A549 (cell line): ENCODE measurements around the gene GRAMD1A. TPM values are rescaled to one million over a fixed set of nuclear protein-coding genes. Genes with fewer than 3 reads are reported as not detected.
"Not testable (repeated sequence)": the region's sequence is repeated elsewhere in the genome, so short reads cannot be mapped to it uniquely, and the experiment has no call there.

ENCODE experiments used
- ATAC-seq, 2 experiments: fragments of 200-7000 bp in 1 of 2; fragments of >200 bp in 1 of 2; cut with Nextera tagmentation in 1 of 2; cut with Tn5 transposase in 1 of 2; 3 replicates each; pipeline versions ENCODE4 v1.8.0 to v1.9.1; 2018 to 2020; ENCODE audit warnings: mild to moderate bottlenecking in 1 of 2, moderate library complexity in 1 of 2
- CTCF ChIA-PET: fragments of 300-600 bp; sonication (Branson Sonifier 250); formaldehyde crosslinking; extraction: SDS; loops from one replicate; lab custom pipeline; 2021; ENCODE audit warnings: antibody characterized with exemption, inconsistent platforms; lab: Yijun Ruan, JAX
- POLR2A ChIA-PET: fragments of 350-600 bp; formaldehyde crosslinking; extraction: SDS; loops from one replicate; lab custom pipeline; 2021; ENCODE audit warnings: antibody characterized with exemption, inconsistent platforms; lab: Yijun Ruan, JAX
- DNase-seq, 2 experiments: peaks; one replicate each; pipeline versions ENCODE4 v3.0.0 to v3.0.0-alpha.2; 2011 to 2016; ENCODE audit warnings: low read depth in 1 of 2, low spot score in 1 of 2
- FAIRE-seq: peaks from 2 replicates; lab custom pipeline; 2011; peaks lifted over from hg19 to GRCh38; lab: Jason Lieb, UNC
- H3K27ac ChIP-seq, 2 experiments: fragments of >200 bp; sonication (Bioruptor Twin); formaldehyde crosslinking; 3 replicates each; pipeline ENCODE4 v1.5.1; 2016 to 2017
- H3K4me1 ChIP-seq: fragments of >200 bp; sonication (Bioruptor Twin); formaldehyde crosslinking; 3 replicates; pipeline ENCODE4 v1.6.1; 2016
- H3K4me2 ChIP-seq: fragments of >200 bp; sonication (Bioruptor Twin); formaldehyde crosslinking; 3 replicates; pipeline ENCODE4 v1.6.1; 2016
- H3K4me3 ChIP-seq: fragments of >200 bp; sonication (Bioruptor Twin); formaldehyde crosslinking; 3 replicates; pipeline ENCODE4 v1.5.1; 2016
- H3K9me3 ChIP-seq: fragments of >200 bp; sonication (Bioruptor Twin); formaldehyde crosslinking; 3 replicates; pipeline ENCODE4 v1.6.1; 2016
- CBX8 ChIP-seq: fragments of 200-600 bp; sonication (generic); IDR thresholded peaks from 2 replicates; pipeline ENCODE4 v1.6.1; 2016
- CEBPB ChIP-seq, 2 experiments: fragments of >200 bp in 1 of 2; sonication (Bioruptor Twin) in 1 of 2; formaldehyde crosslinking in 1 of 2; IDR thresholded peaks; 2 replicates each; pipeline ENCODE4 v1.6.1; 2012 to 2016
- CTCF ChIP-seq: fragments of >200 bp; sonication (Bioruptor Twin); formaldehyde crosslinking; IDR thresholded peaks from 3 replicates; pipeline ENCODE4 v1.5.1; 2016
- EHF ChIP-seq: fragments of 250-450 bp; sonication (Bioruptor Pico); IDR thresholded peaks from 2 replicates; pipeline ENCODE4 v1.5.0; 2020; ENCODE audit warnings: mild to moderate bottlenecking
- ESRRA ChIP-seq: fragments of 150-350 bp; IDR thresholded peaks from 2 replicates; pipeline ENCODE4 v1.6.1; 2014; ENCODE audit warnings: mild to moderate bottlenecking, low read length, borderline replicate concordance
- FOSB ChIP-seq: fragments of 250-450 bp; sonication (Bioruptor Pico); IDR thresholded peaks from 2 replicates; pipeline ENCODE4 v1.5.0; 2020; ENCODE audit warnings: mild to moderate bottlenecking, moderate library complexity
- FOXS1 ChIP-seq: fragments of 250-450 bp; sonication (Bioruptor Pico); IDR thresholded peaks from 2 replicates; pipeline ENCODE4 v1.5.0; 2020; ENCODE audit warnings: mild to moderate bottlenecking, moderate library complexity
- JUN ChIP-seq, 2 experiments: fragments of >200 bp; sonication (Bioruptor Twin); formaldehyde crosslinking; IDR thresholded peaks; 2 replicates in 1 of 2; 3 replicates in 1 of 2; pipeline ENCODE4 v1.6.1; 2016 to 2017
- JUNB ChIP-seq: fragments of >200 bp; sonication (Bioruptor Twin); formaldehyde crosslinking; IDR thresholded peaks from 2 replicates; pipeline ENCODE4 v1.6.1; 2016
- KDM5A ChIP-seq: fragments of 200-600 bp; sonication (generic); IDR thresholded peaks from 2 replicates; pipeline ENCODE4 v1.6.1; 2016; ENCODE audit warnings: antibody characterized with exemption, mild to moderate bottlenecking
- MAFK ChIP-seq: fragments of 450-650 bp; IDR thresholded peaks from 2 replicates; pipeline ENCODE4 v1.6.1; 2014; ENCODE audit not compliant: partially characterized antibody
- NFE2L2 ChIP-seq: fragments of 150-350 bp; conservative IDR thresholded peaks from 2 replicates; pipeline ENCODE4 v1.6.1; 2014; ENCODE audit warnings: low read length
- POLR2A ChIP-seq: IDR thresholded peaks from 2 replicates; pipeline ENCODE4 v1.6.1; 2012; ENCODE audit warnings: mild to moderate bottlenecking, low read length
- RARB ChIP-seq: fragments of 250-450 bp; sonication (Bioruptor Pico); IDR thresholded peaks from 2 replicates; pipeline ENCODE4 v1.8.0; 2021; ENCODE audit warnings: mild to moderate bottlenecking, moderate library complexity
- TFCP2L1 ChIP-seq: fragments of 250-450 bp; sonication (Bioruptor Pico); IDR thresholded peaks from 2 replicates; pipeline ENCODE4 v1.5.0; 2021; ENCODE audit warnings: mild to moderate bottlenecking
- ZFP36 ChIP-seq: fragments of 450-650 bp; IDR thresholded peaks from 2 replicates; pipeline ENCODE4 v1.6.1; 2014; ENCODE audit warnings: borderline replicate concordance; ENCODE audit not compliant: partially characterized antibody
- ZSCAN20 ChIP-seq: fragments of 250-450 bp; sonication (Bioruptor Pico); IDR thresholded peaks from 2 replicates; pipeline ENCODE4 v1.8.0; 2022; ENCODE audit warnings: mild to moderate bottlenecking, moderate library complexity
- WGBS: methylation state at CpG from one replicate; pipeline ENCODE4 v1.1.6; 2017; ENCODE audit errors: missing lambda C conversion rate; 5-methylcytosine and 5-hydroxymethylcytosine counted together
- polyA plus RNA-seq, 4 experiments: library from polyadenylated mRNA; depleted of rRNA in 3 of 4; stranded (reverse); fragments of >200 nt; fragmentation: RNase III in 1 of 4; extraction: RNeasy Plus Mini Kit Qiagen cat#74134 plus additional on column Dnase treatment in 1 of 4; gene quantifications; 2 replicates in 3 of 4; 3 replicates in 1 of 4; pipeline ENCODE4 v1.2.3, GENCODE V29; 2011 to 2017
- TF ChIP-seq, protein P1 (sequence below): fragments of >200 bp; sonication (Bioruptor Twin); formaldehyde crosslinking; IDR thresholded peaks from 3 replicates; pipeline ENCODE4 v1.6.1; 2016
- TF ChIP-seq, protein P2 (sequence below): fragments of 200-600 bp; sonication (generic); IDR thresholded peaks from 2 replicates; pipeline ENCODE4 v1.6.1; 2016; ENCODE audit warnings: antibody characterized with exemption, mild to moderate bottlenecking, moderate library complexity

Gene GRAMD1A
- polyA plus RNA-seq, 2 of the 4 experiments (the other 2 are of a cell fraction) = 128 to 184 TPM

DNA sequence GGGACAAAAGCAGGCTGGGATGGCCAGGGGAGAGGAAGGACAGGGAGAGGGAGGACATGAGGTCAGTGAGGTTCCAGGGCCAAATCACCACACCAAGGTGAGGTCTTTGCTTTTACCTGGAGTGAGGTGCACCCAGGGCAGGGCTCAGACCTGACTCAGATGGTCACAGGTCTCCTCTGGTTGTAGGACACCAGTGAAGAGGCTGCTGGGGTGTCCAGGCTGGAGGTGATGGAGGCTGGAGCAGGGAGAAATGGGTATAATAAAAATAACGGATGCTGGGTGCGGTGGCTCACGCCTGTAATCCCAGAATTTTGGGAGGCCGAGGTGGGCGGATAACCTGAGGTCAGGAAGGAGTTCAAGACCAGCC, 6.9 kb downstream of the GRAMD1A start:
- ATAC-seq (peak in 1 of 2 experiments; percentile 4; a peak in 3 of 6 replicates), DNase-seq (no peak), FAIRE-seq (no peak)
- WGBS = 92% methylated on average over 5 of the region's 5 CpGs
- Histone ChIP-seq H3K9me3 (no peaks in the 10 kb centered on the region), H3K4me3 (peak overlapping the region; percentile 25), H3K4me1 (peaks cover 78% of the 10 kb centered on the region), H3K27ac (peak overlapping the region; percentile 93 to 94), H3K4me2 (peak overlapping the region; percentile 76)
- POLR2A ChIA-PET = interaction anchor here (0.8 to 3.7 kb wide), 14 partner anchors 8 to 329 kb away, joined by 3 to 45 read pairs (median 6); partner anchors contain the start of genes SCN1B, ZNF181, ZNF30 and ZNF302
- CTCF ChIA-PET = interaction anchor here (0.8 to 61.4 kb wide), 13 partner anchors 5 to 137 kb away, joined by 3 to 1860 read pairs (median 5); partner anchors contain the start of genes FXYD7, GRAMD1A, SCN1B and ZNF792
- TF ChIP-seq ZFP36 (no peak), JUNB (no peak), EHF (CRISPR knock-in tag) (0 out of 2 replicates have a peak, but pooled peaks have one; percentile 9)

DNA sequence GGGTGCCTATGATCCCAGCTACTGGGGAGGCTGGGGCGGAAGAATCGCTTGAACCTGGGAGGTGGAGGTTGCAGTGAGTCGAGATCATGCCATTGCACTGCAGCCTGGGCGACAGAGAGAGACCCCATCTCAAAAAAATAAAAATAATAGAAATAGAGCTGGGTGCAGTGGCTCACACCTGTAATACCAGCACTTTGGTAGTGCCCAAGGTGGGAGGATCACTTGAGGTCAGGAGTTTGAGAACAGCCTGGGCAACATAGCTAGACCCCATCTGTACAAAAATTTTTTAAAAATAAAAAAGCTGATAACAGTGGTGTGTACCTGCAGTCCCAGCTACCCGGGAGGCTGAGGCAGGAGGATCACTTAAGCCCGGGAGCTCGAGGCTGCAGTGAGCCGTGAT, 7.3 kb downstream of the GRAMD1A start:
- not testable (repeated sequence) for FAIRE-seq
- H3K4me1 ChIP-seq = peaks cover 76% of the 10 kb centered on the region
- POLR2A ChIA-PET = interaction anchor here (1.6 to 3.7 kb wide), 4 partner anchors 10 to 24 kb away, joined by 7 to 45 read pairs (median 20); partner anchors contain the start of gene SCN1B
- TF ChIP-seq TFCP2L1 (CRISPR knock-in tag) = 0 out of 2 replicates have a peak, but pooled peaks have one; percentile 62
- TF ChIP-seq, all 56 proteins: peak for 1; not testable (repeated sequence) for 55
- 94% methylated on average over 8 of the region's 8 CpGs for WGBS
- CTCF ChIA-PET = interaction anchor here (0.6 to 61.4 kb wide), 11 partner anchors 5 to 705 kb away, joined by 3 to 1860 read pairs (median 7); partner anchors contain the start of genes GRAMD1A, LGI4, SCN1B and ZNF792
- not testable (repeated sequence) for H3K9me3 ChIP-seq, DNase-seq, H3K4me3 ChIP-seq, ATAC-seq
- H3K27ac ChIP-seq = peak overlapping the region; percentile 93 to 94
- peak overlapping the region; percentile 76 for H3K4me2 ChIP-seq

- H3K4me2 ChIP-seq = peak overlapping the region; percentile 4; the same call in 1 of the 3 replicates
- TF ChIP-seq CBX8 = no peak
- 0 out of 2 replicates have a peak, but pooled peaks have one; percentile 37 for TF ChIP-seq FOSB
- no peak overlapping the region for H3K4me3 ChIP-seq
- H3K4me1 ChIP-seq = peaks cover 65% of the 10 kb centered on the region
- H3K27ac ChIP-seq = peak overlapping the region; percentile 93 to 94
- peak; percentile 92 for FAIRE-seq
- ChIA-PET CTCF (interaction anchor here (1.3 to 61.4 kb wide), 6 partner anchors 3 to 127 kb away, joined by 5 to 1860 read pairs (median 20); partner anchors contain the start of genes GRAMD1A, LGI4, SCN1B and ZNF792), POLR2A (interaction anchor here (2.0 to 3.7 kb wide), 2 partner anchors 9 to 19 kb away, joined by 8 to 45 read pairs; partner anchors contain the start of genes GRAMD1A and SCN1B)
- no peak for DNase-seq
- no peak for ATAC-seq
- H3K9me3 ChIP-seq = no peaks in the 10 kb centered on the region
- 92% methylated on average over 12 of the region's 12 CpGs for WGBS
These were observed 8.8 kb downstream of the GRAMD1A start for GRCh38 chr19:35008891-35009341.

DNA sequence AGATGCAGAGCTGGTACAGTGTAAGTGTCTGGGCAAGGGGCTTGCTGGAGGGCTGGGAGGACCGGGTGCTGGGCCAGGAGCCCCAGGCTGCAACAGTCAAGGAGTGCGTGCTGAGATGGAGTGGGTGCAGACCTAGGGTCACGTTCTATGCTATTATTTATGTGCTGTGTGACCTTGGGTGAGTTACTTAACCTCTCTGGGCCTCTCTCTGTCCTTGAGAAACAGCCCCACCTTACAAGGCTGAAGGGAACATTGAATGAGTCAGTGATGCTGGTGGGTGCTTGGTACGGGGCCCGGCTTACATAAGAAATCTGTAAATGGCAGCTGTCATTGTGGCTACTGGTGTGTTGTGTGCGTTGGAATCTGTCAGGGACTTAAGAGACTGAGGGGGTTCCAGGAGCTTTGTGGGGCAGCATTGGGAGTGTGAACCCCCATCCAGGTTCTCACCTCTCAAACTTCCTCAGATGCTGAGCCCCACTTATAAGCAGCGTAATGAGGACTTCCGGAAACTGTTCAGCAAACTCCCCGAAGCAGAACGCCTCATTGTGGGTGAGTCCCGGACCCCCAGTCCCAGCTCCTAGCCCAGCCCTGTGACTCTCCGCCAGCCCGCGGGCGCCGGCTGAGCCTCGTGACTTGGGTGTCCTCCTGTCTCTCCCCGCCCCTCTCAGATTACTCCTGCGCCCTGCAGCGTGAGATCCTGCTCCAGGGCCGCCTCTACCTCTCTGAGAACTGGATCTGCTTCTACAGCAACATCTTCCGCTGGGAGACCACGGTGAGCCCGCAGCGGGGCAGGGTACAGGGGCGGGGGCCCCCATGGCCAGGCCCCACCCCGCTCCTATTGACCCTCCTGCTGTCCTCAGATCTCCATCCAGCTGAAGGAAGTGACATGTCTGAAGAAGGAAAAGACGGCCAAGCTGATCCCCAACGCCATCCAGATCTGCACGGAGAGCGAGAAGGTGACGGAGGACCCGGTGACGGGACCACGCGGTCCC, 9.6 kb downstream of the GRAMD1A start:
- peaks cover 57% of the 10 kb centered on the region for H3K4me1 ChIP-seq
- DNase-seq = no peak
- H3K27ac ChIP-seq = peak overlapping the region; percentile 93 to 94; a peak in 5 of 6 replicates
- no peak overlapping the region for H3K4me2 ChIP-seq
- CTCF ChIA-PET = interaction anchor here (1.2 to 61.4 kb wide), 7 partner anchors 2 to 132 kb away, joined by 3 to 1860 read pairs (median 11); partner anchors contain the start of genes GRAMD1A, LGI4, SCN1B and ZNF792
- POLR2A ChIA-PET = interaction anchor here (1.0 to 2.0 kb wide), 2 partner anchors 10 to 12 kb away, joined by 3 to 8 read pairs; partner anchors contain the start of gene GRAMD1A
- no peak overlapping the region for H3K4me3 ChIP-seq
- whole genome bisulfite sequencing = 94% methylated on average over 36 of the region's 36 CpGs
- ATAC-seq = no peak
- no peaks in the 10 kb centered on the region for H3K9me3 ChIP-seq
- no peak for FAIRE-seq
- TF ChIP-seq NFE2L2 = no peak
- no peak for TF ChIP-seq KDM5A
- TF ChIP-seq MAFK = no peak
- TF ChIP-seq RARB (CRISPR knock-in tag) = 0 out of 2 replicates have a peak, but pooled peaks have one; percentile 28
- TF ChIP-seq POLR2A = no peak
- no peak for TF ChIP-seq JUNB
- TF ChIP-seq, protein P1, sequence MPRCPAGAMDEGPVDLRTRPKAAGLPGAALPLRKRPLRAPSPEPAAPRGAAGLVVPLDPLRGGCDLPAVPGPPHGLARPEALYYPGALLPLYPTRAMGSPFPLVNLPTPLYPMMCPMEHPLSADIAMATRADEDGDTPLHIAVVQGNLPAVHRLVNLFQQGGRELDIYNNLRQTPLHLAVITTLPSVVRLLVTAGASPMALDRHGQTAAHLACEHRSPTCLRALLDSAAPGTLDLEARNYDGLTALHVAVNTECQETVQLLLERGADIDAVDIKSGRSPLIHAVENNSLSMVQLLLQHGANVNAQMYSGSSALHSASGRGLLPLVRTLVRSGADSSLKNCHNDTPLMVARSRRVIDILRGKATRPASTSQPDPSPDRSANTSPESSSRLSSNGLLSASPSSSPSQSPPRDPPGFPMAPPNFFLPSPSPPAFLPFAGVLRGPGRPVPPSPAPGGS = no peak
- TF ChIP-seq JUN (IDR thresholded peaks at IDR 0.05) = 0 out of 5 replicates have a peak, but pooled peaks of 1 of the 2 experiments have one; percentile 35
- TF ChIP-seq FOXS1 (CRISPR knock-in tag) = no peak
- TF ChIP-seq ZSCAN20 = no peak
- peak; percentile 92 for TF ChIP-seq ZFP36
- TF ChIP-seq, protein P2, sequence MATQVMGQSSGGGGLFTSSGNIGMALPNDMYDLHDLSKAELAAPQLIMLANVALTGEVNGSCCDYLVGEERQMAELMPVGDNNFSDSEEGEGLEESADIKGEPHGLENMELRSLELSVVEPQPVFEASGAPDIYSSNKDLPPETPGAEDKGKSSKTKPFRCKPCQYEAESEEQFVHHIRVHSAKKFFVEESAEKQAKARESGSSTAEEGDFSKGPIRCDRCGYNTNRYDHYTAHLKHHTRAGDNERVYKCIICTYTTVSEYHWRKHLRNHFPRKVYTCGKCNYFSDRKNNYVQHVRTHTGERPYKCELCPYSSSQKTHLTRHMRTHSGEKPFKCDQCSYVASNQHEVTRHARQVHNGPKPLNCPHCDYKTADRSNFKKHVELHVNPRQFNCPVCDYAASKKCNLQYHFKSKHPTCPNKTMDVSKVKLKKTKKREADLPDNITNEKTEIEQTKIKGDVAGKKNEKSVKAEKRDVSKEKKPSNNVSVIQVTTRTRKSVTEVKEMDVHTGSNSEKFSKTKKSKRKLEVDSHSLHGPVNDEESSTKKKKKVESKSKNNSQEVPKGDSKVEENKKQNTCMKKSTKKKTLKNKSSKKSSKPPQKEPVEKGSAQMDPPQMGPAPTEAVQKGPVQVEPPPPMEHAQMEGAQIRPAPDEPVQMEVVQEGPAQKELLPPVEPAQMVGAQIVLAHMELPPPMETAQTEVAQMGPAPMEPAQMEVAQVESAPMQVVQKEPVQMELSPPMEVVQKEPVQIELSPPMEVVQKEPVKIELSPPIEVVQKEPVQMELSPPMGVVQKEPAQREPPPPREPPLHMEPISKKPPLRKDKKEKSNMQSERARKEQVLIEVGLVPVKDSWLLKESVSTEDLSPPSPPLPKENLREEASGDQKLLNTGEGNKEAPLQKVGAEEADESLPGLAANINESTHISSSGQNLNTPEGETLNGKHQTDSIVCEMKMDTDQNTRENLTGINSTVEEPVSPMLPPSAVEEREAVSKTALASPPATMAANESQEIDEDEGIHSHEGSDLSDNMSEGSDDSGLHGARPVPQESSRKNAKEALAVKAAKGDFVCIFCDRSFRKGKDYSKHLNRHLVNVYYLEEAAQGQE = no peak
- no peak for TF ChIP-seq CTCF
- TF ChIP-seq CEBPB (IDR thresholded peaks at IDR 0.05) = no peak
- TF ChIP-seq ESRRA = 0 out of 2 replicates have a peak, but pooled peaks have one; percentile 15
